Upper lobe of left lung (tissue), 4 donors: ENCODE measurements around the gene FAM185A.
"Not testable (repeated sequence)": the region's sequence is repeated elsewhere in the genome, so short reads cannot be mapped to it uniquely, and the experiment has no call there.

Source experiments
- CTCF ChIP-seq, 6 experiments: fragments of 450-650 bp in 4 of 6; fragments of 200-600 bp in 2 of 6; sonication (generic) in 2 of 6; IDR thresholded peaks; one replicate each; pipeline ENCODE4 v1.5.1; 2016 to 2019; ENCODE audit warnings: antibody characterized with exemption in 6 of 6
- EP300 ChIP-seq, 4 donors: sonication (generic); formaldehyde crosslinking; IDR thresholded peaks; one replicate each; pipeline ENCODE4 v1.5.1; 2017; ENCODE audit warnings: antibody characterized with exemption in 4 of 4, control low read depth in 2 of 4
- POLR2A ChIP-seq, 4 donors: fragments of 450-650 bp; IDR thresholded peaks; one replicate each; pipeline ENCODE4 v1.5.1; 2016 to 2017; ENCODE audit warnings: antibody characterized with exemption in 4 of 4, mild to moderate bottlenecking in 2 of 4

GRCh38 chr7:102730431-102730830, 18.4 kb upstream of the FAM185A start:
- not testable (repeated sequence) for TF ChIP-seq POLR2A, CTCF, EP300 (IDR thresholded peaks at IDR 0.05)
